ENCODE measurements around the gene OR52E4.

OR52E4 gene

GRCh38 chr11:5929571-5930368 lies 49.3 kb downstream of the OR52E4 start:
- no peak for DNase-seq

GRCh38 chr11:5930614-5931013 lies 50.2 kb downstream of the OR52E4 start:
- no peak for DNase-seq

GRCh38 chr11:5931061-5931460 lies 50.6 kb downstream of the OR52E4 start:
- DNase-seq = no peak

- no peak for DNase-seq
These were observed 52.2 kb downstream of the OR52E4 start for GRCh38 chr11:5932671-5933070.

GRCh38 chr11:5933116-5933515 lies 52.7 kb downstream of the OR52E4 start:
- DNase-seq = no peak

Measured in midbrain (tissue), 1 donor.